ENCODE data around the gene SVIL. TPM values are rescaled to one million over a fixed set of nuclear protein-coding genes. Genes with fewer than 3 reads are reported as not detected.
"Not testable (repeated sequence)": the region's sequence is repeated elsewhere in the genome, so short reads cannot be mapped to it uniquely, and the experiment has no call there.

SVIL gene
- total and polyA plus RNA-seq, 7 donors: 8.3 to 1,443 (median 637) TPM

GRCh38 chr10:29590915-29591650 lies 43.7 kb downstream of the SVIL start:
- no peak overlapping the region for H3K4me3 ChIP-seq
- TF ChIP-seq POLR2A (IDR thresholded peaks at IDR 0.05): no peak
- TF ChIP-seq EP300 (IDR thresholded peaks at IDR 0.05): no peak
- no peak for TF ChIP-seq POLR2AphosphoS5 (IDR thresholded peaks at IDR 0.05)
- TF ChIP-seq CTCF (IDR thresholded peaks at IDR 0.05): no peak
- DNase-seq: no peak
- peaks cover 0 to 15% (median 2%) of the 10 kb centered on the region in 4 donors for H3K36me3 ChIP-seq
- no peaks in the 10 kb centered on the region for H3K9me3 ChIP-seq
- H3K4me1 ChIP-seq: peaks cover 0 to 96% (median 91%) of the 10 kb centered on the region in 4 donors
- intact Hi-C loops (cut with DNase I): no loop called here
- peak overlapping the region; percentile 75 to 82 (median 78) for H3K27ac ChIP-seq
- no peaks in the 10 kb centered on the region for H3K27me3 ChIP-seq
- WGBS, 2 donors: 12 to 62% methylated on average over 2 of the region's 2 CpGs

GRCh38 chr10:29588629-29589421 lies 45.9 kb downstream of the SVIL start:
- Histone ChIP-seq H3K27ac (peak overlapping the region; percentile 75 to 82 (median 78)), H3K4me3 (no peak overlapping the region), H3K27me3 (no peaks in the 10 kb centered on the region), H3K36me3 (peaks cover 0 to 17% (median 0%) of the 10 kb centered on the region in 4 donors), H3K9me3 (no peaks in the 10 kb centered on the region), H3K4me1 (peaks cover 0 to 96% (median 93%) of the 10 kb centered on the region in 4 donors)
- WGBS, 2 donors: 84 to 94% methylated on average over 14 of the region's 14 CpGs
- intact Hi-C loops (cut with DNase I): no loop called here
- TF ChIP-seq POLR2AphosphoS5 (IDR thresholded peaks at IDR 0.05) (no peak), POLR2A (IDR thresholded peaks at IDR 0.05) (no peak), EP300 (IDR thresholded peaks at IDR 0.05) (no peak), CTCF (IDR thresholded peaks at IDR 0.05) (no peak)
- no peak for DNase-seq

GRCh38 chr10:29587750-29588628 lies 46.8 kb downstream of the SVIL start:
- 89 to 92% methylated on average over 16 of the region's 19 CpGs for WGBS, 2 donors
- intact Hi-C loops (cut with DNase I); H3K27me3 ChIP-seq; DNase-seq; H3K9me3 ChIP-seq: not testable (repeated sequence)
- TF ChIP-seq POLR2AphosphoS5 (IDR thresholded peaks at IDR 0.05): peak in 1 of 4 donors; percentile 24
- Histone ChIP-seq H3K36me3 (peaks cover 0 to 23% (median 3%) of the 10 kb centered on the region in 4 donors), H3K27ac (peak overlapping the region; percentile 75 to 82 (median 78)), H3K4me3 (peak overlapping the region in 1 of 4 donors; percentile 6), H3K4me1 (peaks cover 0 to 96% (median 92%) of the 10 kb centered on the region in 4 donors)

GRCh38 chr10:29587102-29587749 lies 47.5 kb downstream of the SVIL start:
- Histone ChIP-seq H3K4me1 (peaks cover 0 to 95% (median 86%) of the 10 kb centered on the region in 4 donors), H3K4me3 (peak overlapping the region in 1 of 4 donors; percentile 6), H3K36me3 (peaks cover 0 to 23% (median 3%) of the 10 kb centered on the region in 4 donors), H3K27ac (peak overlapping the region; percentile 61 to 78 (median 72))
- WGBS, 2 donors: 88 to 89% methylated on average over 15 of the region's 15 CpGs
- H3K9me3 ChIP-seq; intact Hi-C loops (cut with DNase I); H3K27me3 ChIP-seq: not testable (repeated sequence)
- peak; percentile 6 to 58 (median 52) for TF ChIP-seq POLR2AphosphoS5 (IDR thresholded peaks at IDR 0.05)
- TF ChIP-seq EP300 (IDR thresholded peaks at IDR 0.05): peak in 1 of 4 donors; percentile 8
- DNase-seq: peak; percentile 78

GRCh38 chr10:29586509-29586908 lies 48.3 kb downstream of the SVIL start:
- peak overlapping the region; percentile 61 to 78 (median 72) for H3K27ac ChIP-seq
- intact Hi-C loops (cut with DNase I): no loop called here
- DNase-seq: no peak
- no peaks in the 10 kb centered on the region for H3K27me3 ChIP-seq
- peaks cover 0 to 87% (median 82%) of the 10 kb centered on the region in 4 donors for H3K4me1 ChIP-seq
- H3K36me3 ChIP-seq: peaks cover 0 to 23% (median 3%) of the 10 kb centered on the region in 4 donors
- 85 to 95% methylated on average over 4 of the region's 4 CpGs for WGBS, 2 donors
- no peak overlapping the region for H3K4me3 ChIP-seq
- no peak for TF ChIP-seq CTCF (IDR thresholded peaks at IDR 0.05)
- no peak for TF ChIP-seq POLR2AphosphoS5 (IDR thresholded peaks at IDR 0.05)
- no peak for TF ChIP-seq EP300 (IDR thresholded peaks at IDR 0.05)
- TF ChIP-seq POLR2A (IDR thresholded peaks at IDR 0.05): no peak
- H3K9me3 ChIP-seq: no peaks in the 10 kb centered on the region
